ENCODE data around the gene YWHAE. TPM values are rescaled to one million over a fixed set of nuclear protein-coding genes. Genes with fewer than 3 reads are reported as not detected.
"Not testable (repeated sequence)": the region's sequence is repeated elsewhere in the genome, so short reads cannot be mapped to it uniquely, and the experiment has no call there.

Gene YWHAE
- total RNA-seq, 1 experiment from 2014 or later = 956 TPM

DNA sequence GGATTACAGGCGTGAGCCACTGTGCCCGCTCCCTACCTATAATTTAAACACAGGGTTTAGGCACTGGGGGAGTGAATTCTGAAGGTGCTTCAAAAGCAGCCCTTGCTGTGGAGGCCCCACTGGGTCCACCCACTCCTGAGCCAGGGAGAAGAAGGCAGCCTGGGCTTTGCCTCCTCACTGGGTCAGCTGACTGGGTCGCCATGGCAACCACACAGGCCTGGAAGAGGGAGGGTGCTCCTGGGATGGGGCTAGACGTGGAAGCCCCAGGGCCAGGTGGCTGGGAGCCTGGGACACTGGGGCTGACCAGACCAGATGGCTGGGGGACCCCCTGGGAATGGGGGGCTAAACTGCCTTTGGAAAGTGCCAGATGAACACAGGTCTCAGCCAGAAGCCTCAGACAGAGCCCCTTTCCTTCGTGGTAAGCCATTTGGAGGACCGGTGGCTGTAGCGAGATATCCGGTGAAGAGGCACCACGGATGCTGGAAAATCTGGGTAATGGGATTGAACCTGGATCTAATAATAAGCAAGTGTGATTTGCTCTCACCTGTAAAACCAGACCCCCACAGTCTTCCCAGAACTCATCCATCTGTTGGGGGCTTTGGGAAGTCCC, 87.7 kb downstream of the YWHAE start:
- CTCF ChIA-PET = no interaction called here
- peak; percentile 45 to 69 for DNase-seq
- no peak overlapping the region for H3K4me3 Mint-ChIP-seq (ENCODE audit: unreplicated experiment)

DNA sequence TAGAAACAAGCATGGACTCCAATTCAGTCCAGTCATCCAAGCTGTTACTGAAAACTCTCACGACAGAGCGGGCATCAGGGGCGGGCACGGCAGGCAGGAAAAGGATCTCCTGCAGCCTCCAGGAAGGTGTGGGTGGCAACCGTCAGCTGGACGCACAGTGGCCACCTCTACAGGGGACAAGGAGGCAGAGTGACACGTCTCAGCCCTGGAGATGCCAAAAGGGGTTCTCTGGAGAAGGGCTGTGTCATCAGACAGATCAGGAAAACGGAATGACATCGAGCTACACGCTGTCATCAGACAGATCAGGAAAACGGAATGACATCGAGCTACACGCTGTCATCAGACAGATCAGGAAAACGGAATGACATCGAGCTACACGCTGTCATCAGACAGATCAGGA, 92.2 kb downstream of the YWHAE start:
- H3K27me3 Mint-ChIP-seq (ENCODE audit: insufficient read depth, unreplicated experiment); CTCF ChIA-PET; POLR2A ChIA-PET; H3K4me1 ChIP-seq; H3K9me3 ChIP-seq; H3K27me3 ChIP-seq (replicated peaks; ENCODE audit: control insufficient read depth, insufficient read depth, low read length); BruUV-seq (replicated peaks); intact Hi-C loops (cut with micrococcal nuclease; ENCODE audit: unreplicated experiment); H3K9me3 Mint-ChIP-seq (ENCODE audit: unreplicated experiment); DNase-seq; H3K36me3 Mint-ChIP-seq (ENCODE audit: insufficient read depth, unreplicated experiment); H3K4me3 Mint-ChIP-seq (ENCODE audit: unreplicated experiment); H3K36me3 ChIP-seq (ENCODE audit: control insufficient read depth, insufficient read depth, low read length); H3K27ac Mint-ChIP-seq (ENCODE audit: unreplicated experiment); H3K4me1 Mint-ChIP-seq (ENCODE audit: low read depth, unreplicated experiment); H3K4me3 ChIP-seq (ENCODE audit: low read depth, low read length): not testable (repeated sequence)

More for the DNA sequence above, 87.7 kb downstream of the YWHAE start:
- intact Hi-C loops (cut with micrococcal nuclease; ENCODE audit: unreplicated experiment) = no loop called here
- BruUV-seq (replicated peaks) = no TSS peak
- H3K4me1 Mint-ChIP-seq (ENCODE audit: low read depth, unreplicated experiment) = peaks cover 6% of the 10 kb centered on the region
- H3K36me3 Mint-ChIP-seq (ENCODE audit: insufficient read depth, unreplicated experiment) = no peaks in the 10 kb centered on the region
- no peaks in the 10 kb centered on the region for H3K36me3 ChIP-seq (ENCODE audit: control insufficient read depth, insufficient read depth, low read length)
- no peak overlapping the region for H3K27ac Mint-ChIP-seq (ENCODE audit: unreplicated experiment)
- no peaks in the 10 kb centered on the region for H3K9me3 Mint-ChIP-seq (ENCODE audit: unreplicated experiment)
- POLR2A ChIA-PET = no interaction called here
- peaks cover 8% of the 10 kb centered on the region for H3K27me3 Mint-ChIP-seq (ENCODE audit: insufficient read depth, unreplicated experiment)
- no peaks in the 10 kb centered on the region for H3K4me1 ChIP-seq
- H3K27me3 ChIP-seq (replicated peaks; ENCODE audit: control insufficient read depth, insufficient read depth, low read length) = no peaks in the 10 kb centered on the region
- TF ChIP-seq, protein P1, sequence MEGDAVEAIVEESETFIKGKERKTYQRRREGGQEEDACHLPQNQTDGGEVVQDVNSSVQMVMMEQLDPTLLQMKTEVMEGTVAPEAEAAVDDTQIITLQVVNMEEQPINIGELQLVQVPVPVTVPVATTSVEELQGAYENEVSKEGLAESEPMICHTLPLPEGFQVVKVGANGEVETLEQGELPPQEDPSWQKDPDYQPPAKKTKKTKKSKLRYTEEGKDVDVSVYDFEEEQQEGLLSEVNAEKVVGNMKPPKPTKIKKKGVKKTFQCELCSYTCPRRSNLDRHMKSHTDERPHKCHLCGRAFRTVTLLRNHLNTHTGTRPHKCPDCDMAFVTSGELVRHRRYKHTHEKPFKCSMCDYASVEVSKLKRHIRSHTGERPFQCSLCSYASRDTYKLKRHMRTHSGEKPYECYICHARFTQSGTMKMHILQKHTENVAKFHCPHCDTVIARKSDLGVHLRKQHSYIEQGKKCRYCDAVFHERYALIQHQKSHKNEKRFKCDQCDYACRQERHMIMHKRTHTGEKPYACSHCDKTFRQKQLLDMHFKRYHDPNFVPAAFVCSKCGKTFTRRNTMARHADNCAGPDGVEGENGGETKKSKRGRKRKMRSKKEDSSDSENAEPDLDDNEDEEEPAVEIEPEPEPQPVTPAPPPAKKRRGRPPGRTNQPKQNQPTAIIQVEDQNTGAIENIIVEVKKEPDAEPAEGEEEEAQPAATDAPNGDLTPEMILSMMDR (IDR thresholded peaks at IDR 0.05; ENCODE audit: insufficient read depth in 1 of 2, low read depth in 1 of 2, low read length in 1 of 2, severe bottlenecking in 1 of 2, unreplicated experiment in 1 of 2) = no peak
- H3K9me3 ChIP-seq = no peaks in the 10 kb centered on the region
- H3K4me3 ChIP-seq (ENCODE audit: low read depth, low read length) = no peak overlapping the region

DNA sequence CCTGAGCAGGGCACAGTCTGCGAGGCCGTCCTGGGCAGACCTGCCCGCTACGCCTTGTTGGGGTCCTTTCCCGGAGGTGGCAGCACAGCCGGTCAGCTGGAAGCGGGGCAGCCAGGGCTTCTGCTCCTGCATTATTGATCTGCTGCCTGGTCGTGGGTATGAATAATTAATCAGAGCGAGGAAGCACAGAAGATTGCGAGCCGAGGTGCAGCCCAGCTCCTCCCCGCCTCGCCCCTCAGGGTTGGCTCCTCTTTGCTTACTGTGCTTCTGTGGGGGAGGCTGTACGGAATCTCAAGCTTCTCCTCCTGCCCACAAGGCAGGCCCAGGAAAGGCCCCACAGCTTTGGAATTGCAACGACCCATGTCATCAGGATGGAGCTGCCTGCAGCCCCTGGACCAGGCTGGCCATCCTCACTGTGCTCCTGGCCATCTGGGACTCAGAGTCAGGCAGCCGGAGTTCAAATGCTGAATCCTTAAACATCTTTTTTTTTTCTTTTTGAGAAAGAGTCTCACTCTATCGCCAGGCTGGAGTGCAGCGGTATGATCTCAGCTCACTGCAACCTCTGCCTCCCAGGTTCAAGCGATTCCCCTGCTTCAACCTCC, 95.0 kb downstream of the YWHAE start:
- H3K4me3 ChIP-seq (ENCODE audit: low read depth, low read length) = no peak overlapping the region
- no peaks in the 10 kb centered on the region for H3K4me1 ChIP-seq
- no peak overlapping the region for H3K4me3 Mint-ChIP-seq (ENCODE audit: unreplicated experiment)
- BruUV-seq (replicated peaks) = no TSS peak
- no peaks in the 10 kb centered on the region for H3K27me3 ChIP-seq (replicated peaks; ENCODE audit: control insufficient read depth, insufficient read depth, low read length)
- TF ChIP-seq, protein P1 (IDR thresholded peaks at IDR 0.05; ENCODE audit: insufficient read depth in 1 of 2, low read depth in 1 of 2, low read length in 1 of 2, severe bottlenecking in 1 of 2, unreplicated experiment in 1 of 2) = no peak
- H3K27ac Mint-ChIP-seq (ENCODE audit: unreplicated experiment) = no peak overlapping the region
- DNase-seq = no peak
- intact Hi-C loops (cut with micrococcal nuclease; ENCODE audit: unreplicated experiment) = no loop called here
- H3K4me1 Mint-ChIP-seq (ENCODE audit: low read depth, unreplicated experiment) = no peaks in the 10 kb centered on the region
- no peaks in the 10 kb centered on the region for H3K36me3 Mint-ChIP-seq (ENCODE audit: insufficient read depth, unreplicated experiment)
- no peaks in the 10 kb centered on the region for H3K9me3 ChIP-seq
- H3K27me3 Mint-ChIP-seq (ENCODE audit: insufficient read depth, unreplicated experiment) = peaks cover 5% of the 10 kb centered on the region
- ChIA-PET CTCF (no interaction called here), POLR2A (no interaction called here)
- H3K36me3 ChIP-seq (ENCODE audit: control insufficient read depth, insufficient read depth, low read length) = no peaks in the 10 kb centered on the region
- H3K9me3 Mint-ChIP-seq (ENCODE audit: unreplicated experiment) = no peaks in the 10 kb centered on the region
